ENCODE measurements around the gene MORN1.

Gene MORN1

GRCh38 chr1:2290171-2290578, 101.2 kb downstream of the MORN1 start:
- no peak for DNase-seq (ENCODE audit: low read depth)

GRCh38 chr1:2289607-2290006, 101.7 kb downstream of the MORN1 start:
- DNase-seq (ENCODE audit: low read depth) = no peak

GRCh38 chr1:2288816-2289536, 102.4 kb downstream of the MORN1 start:
- DNase-seq (ENCODE audit: low read depth) = no peak

GRCh38 chr1:2288311-2288710, 103.0 kb downstream of the MORN1 start:
- DNase-seq (ENCODE audit: low read depth) = no peak

DNA sequence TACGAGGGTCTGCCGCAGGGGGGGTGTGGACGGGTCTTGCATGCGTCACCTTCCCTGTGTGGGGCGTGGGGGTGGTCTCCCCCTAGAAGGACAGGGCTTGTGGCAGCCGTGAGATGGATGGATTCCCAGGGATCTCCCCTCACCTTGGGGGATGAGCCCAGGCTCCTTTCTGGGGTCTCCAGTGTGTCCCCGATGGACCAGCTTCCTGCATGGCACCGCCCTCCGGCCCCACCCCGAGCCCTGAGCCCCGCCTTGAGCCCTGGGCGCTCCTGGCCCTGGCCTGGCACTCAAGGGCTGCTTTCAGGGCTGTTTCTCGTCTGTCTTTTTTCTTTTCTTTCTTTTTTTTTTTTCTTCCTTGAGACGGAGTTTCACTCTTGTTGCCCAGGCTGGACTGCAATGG, 103.7 kb downstream of the MORN1 start:
- DNase-seq (ENCODE audit: low read depth) = no peak

DNA sequence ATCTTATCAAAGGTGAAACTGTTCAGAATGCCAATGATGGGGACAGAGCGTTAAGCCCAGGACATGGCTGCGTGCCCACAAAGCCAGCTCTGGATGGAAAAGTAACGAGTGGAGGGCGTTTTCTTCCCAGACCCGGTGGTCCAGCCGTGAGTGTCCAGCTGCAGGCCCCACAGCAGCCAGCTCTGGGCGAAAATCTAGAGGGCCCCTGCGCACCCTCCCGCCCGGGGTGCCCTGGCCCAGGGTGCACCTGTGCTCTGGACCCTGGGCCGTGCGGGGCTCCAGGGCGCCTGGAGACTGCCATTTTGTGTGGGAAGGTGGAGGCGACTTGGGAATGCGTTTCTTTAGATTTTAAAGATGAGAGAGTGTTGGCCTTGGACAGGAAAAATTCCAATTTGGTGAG, 104.4 kb downstream of the MORN1 start:
- no peak for DNase-seq (ENCODE audit: low read depth)

- no peak for DNase-seq (ENCODE audit: low read depth)
These were observed 106.4 kb downstream of the MORN1 start for GRCh38 chr1:2284932-2285331.

DNA sequence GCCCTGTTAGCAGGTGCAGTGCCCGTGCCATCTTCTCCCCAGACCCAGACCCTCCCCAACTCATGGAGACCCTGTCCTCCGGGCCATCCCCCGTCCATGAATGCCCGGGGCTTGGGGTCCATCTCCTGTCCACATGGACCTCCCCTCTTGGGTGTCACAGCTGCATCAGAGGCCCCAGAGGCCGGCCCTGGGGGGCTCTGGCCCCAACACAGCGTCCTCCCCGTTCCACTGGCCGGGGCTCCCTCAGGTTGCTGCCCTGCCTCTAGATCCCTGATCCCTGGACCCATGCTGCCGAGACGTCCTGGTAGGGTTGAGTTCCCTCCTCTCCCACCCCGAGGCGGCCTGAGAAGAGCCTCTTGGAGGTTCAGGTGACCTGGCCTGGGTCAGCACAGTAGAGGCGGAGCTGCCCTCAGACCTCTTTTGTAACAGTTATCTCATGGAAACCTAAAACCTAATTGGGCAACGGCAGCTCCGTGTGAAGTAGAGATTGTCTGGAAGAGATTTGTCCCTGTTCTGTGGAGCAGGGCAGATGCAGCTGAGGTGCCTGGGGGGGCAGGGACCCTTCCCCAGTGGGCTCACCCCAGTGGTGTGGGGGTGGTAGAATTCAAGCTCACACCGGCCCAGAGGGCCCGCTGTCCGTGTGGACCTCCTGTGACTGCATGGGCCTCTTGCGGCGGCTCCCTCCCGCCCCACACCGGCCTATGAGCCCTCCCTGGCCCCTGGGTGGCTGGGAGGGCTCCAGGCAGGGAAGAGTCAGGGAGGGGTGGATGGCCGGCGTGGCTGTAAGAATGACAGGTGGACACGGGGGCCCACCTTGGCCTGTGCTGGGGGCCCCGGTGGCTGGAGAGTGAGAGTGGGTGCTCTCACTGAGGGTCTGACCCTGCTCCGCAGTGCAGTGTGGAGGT, 107.1 kb downstream of the MORN1 start:
- DNase-seq (ENCODE audit: low read depth) = no peak

GRCh38 chr1:2283371-2283990, 107.9 kb downstream of the MORN1 start:
- no peak for DNase-seq (ENCODE audit: low read depth)

GRCh38 chr1:2282556-2283270, 108.6 kb downstream of the MORN1 start:
- DNase-seq (ENCODE audit: low read depth) = no peak

- no peak for DNase-seq (ENCODE audit: low read depth)
These were observed 111.5 kb downstream of the MORN1 start for GRCh38 chr1:2279817-2280216.

GRCh38 chr1:2279210-2279639, 112.1 kb downstream of the MORN1 start:
- DNase-seq (ENCODE audit: low read depth) = peak; percentile 63

- DNase-seq (ENCODE audit: low read depth) = no peak
These were observed 112.7 kb downstream of the MORN1 start for GRCh38 chr1:2278591-2279209.

GRCh38 chr1:2277741-2278488, 113.4 kb downstream of the MORN1 start:
- DNase-seq (ENCODE audit: low read depth) = no peak

GRCh38 chr1:2276803-2277580, 114.4 kb downstream of the MORN1 start:
- peak; percentile 83 for DNase-seq (ENCODE audit: low read depth)

- DNase-seq (ENCODE audit: low read depth) = peak; percentile 21
These were observed 115.4 kb downstream of the MORN1 start for GRCh38 chr1:2275796-2276536.

DNA sequence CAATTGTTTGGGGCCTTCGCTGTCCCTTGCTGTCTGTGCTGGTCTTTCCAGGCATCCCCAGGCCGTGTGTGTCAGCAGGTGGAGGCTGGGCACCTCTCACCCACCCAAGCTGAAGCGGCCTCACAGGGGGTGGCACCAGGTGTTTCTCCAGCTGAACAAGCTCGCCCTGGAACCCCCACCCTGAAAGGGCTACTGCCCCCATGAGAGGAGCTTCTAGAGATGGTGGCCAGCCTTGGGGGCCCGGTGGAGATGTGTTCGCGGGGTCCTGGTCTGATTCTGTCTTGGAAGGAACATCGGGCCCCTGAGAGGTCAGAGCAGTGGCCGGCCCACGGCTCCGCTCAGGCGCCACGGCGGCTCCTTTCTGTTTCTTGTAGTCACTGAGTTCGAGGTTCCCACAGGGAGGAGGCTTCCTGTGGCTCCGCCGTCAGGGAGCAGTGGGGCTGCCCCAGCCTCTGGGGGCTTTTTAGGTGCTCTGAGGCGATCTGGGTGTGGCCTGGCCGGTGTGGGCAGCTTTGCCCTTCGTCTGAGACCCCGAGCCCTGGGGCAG, 116.4 kb downstream of the MORN1 start:
- no peak for DNase-seq (ENCODE audit: low read depth)

- DNase-seq (ENCODE audit: low read depth) = no peak
These were observed 117.0 kb downstream of the MORN1 start for GRCh38 chr1:2274231-2274928.
